SU-DHL-6 (cell line): ENCODE results near the gene ZBTB2.

Experiments
- H2AFZ ChIP-seq: fragments of 200-600 bp; sonication (generic); 2 replicates; pipeline ENCODE4 v1.6.1; 2014; ENCODE audit warnings: low read depth, mild to moderate bottlenecking, moderate library complexity, mixed read lengths, antibody characterized with exemption, low read length; ENCODE audit not compliant: severe bottlenecking
- H3F3A ChIP-seq: fragments of 200-600 bp; shearing (Covaris generic); 2 replicates; pipeline ENCODE4 v1.6.0; 2016; ENCODE audit warnings: antibody characterized with exemption, mild to moderate bottlenecking; ENCODE audit not compliant: insufficient read depth
- H3K27ac ChIP-seq: fragments of 200-600 bp; sonication (generic); 2 replicates; pipeline ENCODE4 v1.5.1; 2016; ENCODE audit warnings: low read depth, mild to moderate bottlenecking, low read length, moderate library complexity, mixed read lengths
- H3K27me3 ChIP-seq: fragments of 200-600 bp; sonication (generic), shearing (Covaris generic); 2 replicates; pipeline ENCODE4 v1.6.0; 2014; ENCODE audit warnings: mild to moderate bottlenecking, low read length
- H3K36me3 ChIP-seq: fragments of 200-600 bp; sonication (generic); 2 replicates; pipeline ENCODE4 v1.6.1; 2014; ENCODE audit warnings: mild to moderate bottlenecking, low read length, mixed read lengths
- H3K4me2 ChIP-seq: fragments of 300-600, 200-600 bp; shearing (Covaris generic), sonication (generic); 2 replicates; pipeline ENCODE4 v1.6.0; 2014; ENCODE audit warnings: low read length, low read depth, mild to moderate bottlenecking; ENCODE audit not compliant: poor library complexity, severe bottlenecking
- H3K4me3 ChIP-seq: fragments of 200-600 bp; sonication (generic); 2 replicates; pipeline ENCODE4 v1.5.1; 2014; ENCODE audit warnings: antibody characterized with exemption, low read length, mild to moderate bottlenecking, mixed read lengths; ENCODE audit not compliant: insufficient read depth, poor library complexity, severe bottlenecking
- H3K79me2 ChIP-seq: fragments of 200-600 bp; sonication (generic); 2 replicates; pipeline ENCODE4 v1.6.1; 2014; ENCODE audit warnings: mild to moderate bottlenecking, low read length, moderate library complexity; ENCODE audit not compliant: insufficient read depth
- H3K9ac ChIP-seq: fragments of 200-600 bp; sonication (generic); 2 replicates; pipeline ENCODE4 v1.7.0; 2014; ENCODE audit warnings: mild to moderate bottlenecking, low read length
- H3K9me2 ChIP-seq: fragments of 200-600 bp; sonication (generic); replicated peaks from 2 replicates; pipeline ENCODE4 v1.6.1; 2014; ENCODE audit warnings: low read length; ENCODE audit not compliant: insufficient read depth
- H3K9me3 ChIP-seq: fragments of 200-600 bp; sonication (generic); 2 replicates; pipeline ENCODE4 v1.6.1; 2014; ENCODE audit warnings: low read length, mixed read lengths; ENCODE audit not compliant: insufficient read depth
- H4K20me1 ChIP-seq: fragments of 200-600 bp; sonication (generic); 2 replicates; pipeline ENCODE4 v1.6.1; 2014; ENCODE audit warnings: low read depth, mild to moderate bottlenecking, antibody characterized with exemption, low read length, moderate library complexity, mixed read lengths
- CTCF ChIP-seq: fragments of 200-600 bp; sonication (generic); IDR thresholded peaks from one replicate; pipeline ENCODE4 v1.5.1; 2017; ENCODE audit warnings: antibody characterized with exemption, mild to moderate bottlenecking, low read length, moderate library complexity; ENCODE audit not compliant: insufficient read depth, poor library complexity, severe bottlenecking
- EZH2phosphoT487 ChIP-seq: fragments of 200-600 bp; sonication (generic), shearing (Covaris generic); conservative IDR thresholded peaks from 2 replicates; pipeline ENCODE4 v1.6.1; 2018; ENCODE audit warnings: mild to moderate bottlenecking, antibody characterized with exemption, low read length, moderate library complexity, mixed read lengths

Gene ZBTB2

GRCh38 chr6:151402228-151402627 is 10.9 kb upstream of the ZBTB2 start:
- H3K79me2 ChIP-seq = peaks cover 68% of the 10 kb centered on the region
- no peak overlapping the region for H3K27ac ChIP-seq
- peaks cover 26% of the 10 kb centered on the region for H3K36me3 ChIP-seq
- H3K4me2 ChIP-seq = no peak overlapping the region
- H3K9me3 ChIP-seq = no peaks in the 10 kb centered on the region
- no peaks in the 10 kb centered on the region for H3K27me3 ChIP-seq
- TF ChIP-seq EZH2phosphoT487 (no peak), CTCF (no peak)
- H3F3A ChIP-seq = peaks cover 37% of the 10 kb centered on the region
- H2AFZ ChIP-seq = no peak overlapping the region
- H3K4me3 ChIP-seq = no peak overlapping the region
- no peak overlapping the region for H3K9ac ChIP-seq
- H4K20me1 ChIP-seq = peaks cover 33% of the 10 kb centered on the region
- H3K9me2 ChIP-seq = no peaks in the 10 kb centered on the region

GRCh38 chr6:151400473-151400872 is 9.1 kb upstream of the ZBTB2 start:
- Histone ChIP-seq H3K4me3 (no peak overlapping the region), H3K36me3 (peaks cover 26% of the 10 kb centered on the region), H3K9me2 (no peaks in the 10 kb centered on the region), H2AFZ (no peak overlapping the region), H3K9ac (no peak overlapping the region), H3K9me3 (no peaks in the 10 kb centered on the region), H3K27ac (no peak overlapping the region), H3F3A (peaks cover 33% of the 10 kb centered on the region), H4K20me1 (peaks cover 36% of the 10 kb centered on the region), H3K27me3 (no peaks in the 10 kb centered on the region), H3K4me2 (no peak overlapping the region), H3K79me2 (peaks cover 86% of the 10 kb centered on the region)
- no peak for TF ChIP-seq CTCF
- TF ChIP-seq EZH2phosphoT487 = no peak

GRCh38 chr6:151399679-151400078 is 8.3 kb upstream of the ZBTB2 start:
- Histone ChIP-seq H3K4me3 (no peak overlapping the region), H3K9ac (no peak overlapping the region), H3K9me3 (no peaks in the 10 kb centered on the region), H3K36me3 (peaks cover 25% of the 10 kb centered on the region), H3F3A (peaks cover 27% of the 10 kb centered on the region; the same call in 1 of the 2 replicates), H3K27ac (no peak overlapping the region), H3K27me3 (no peaks in the 10 kb centered on the region), H2AFZ (no peak overlapping the region), H3K4me2 (no peak overlapping the region), H4K20me1 (peaks cover 40% of the 10 kb centered on the region), H3K9me2 (no peaks in the 10 kb centered on the region), H3K79me2 (peaks cover 94% of the 10 kb centered on the region)
- no peak for TF ChIP-seq CTCF
- no peak for TF ChIP-seq EZH2phosphoT487
